Testis (tissue), 2 donors: ENCODE data around the gene BBX.

ENCODE experiments used
- CTCF ChIP-seq, 3 experiments: fragments of 450-650 bp in 2 of 3; fragments of 200-600 bp in 1 of 3; sonication (generic) in 1 of 3; IDR thresholded peaks; one replicate each; pipeline ENCODE4 v1.5.1; 2016 to 2019; ENCODE audit warnings: antibody characterized with exemption in 3 of 3, mild to moderate bottlenecking in 2 of 3, moderate library complexity in 1 of 3
- POLR2A ChIP-seq: fragments of 450-650 bp; IDR thresholded peaks from one replicate; pipeline ENCODE4 v1.6.1; 2017; ENCODE audit warnings: antibody characterized with exemption, mild to moderate bottlenecking, moderate library complexity

- no peak for TF ChIP-seq POLR2A
- TF ChIP-seq CTCF (IDR thresholded peaks at IDR 0.05), result no peak
These were observed 306.4 kb downstream of the BBX start for GRCh38 chr3:107829185-107829584.
